ENCODE data around the gene CARF. TPM values are rescaled to one million over a fixed set of nuclear protein-coding genes. Genes with fewer than 3 reads are reported as not detected.

CARF gene
- total RNA-seq, 1 donor from 2014 or later: 3.6 TPM

DNA sequence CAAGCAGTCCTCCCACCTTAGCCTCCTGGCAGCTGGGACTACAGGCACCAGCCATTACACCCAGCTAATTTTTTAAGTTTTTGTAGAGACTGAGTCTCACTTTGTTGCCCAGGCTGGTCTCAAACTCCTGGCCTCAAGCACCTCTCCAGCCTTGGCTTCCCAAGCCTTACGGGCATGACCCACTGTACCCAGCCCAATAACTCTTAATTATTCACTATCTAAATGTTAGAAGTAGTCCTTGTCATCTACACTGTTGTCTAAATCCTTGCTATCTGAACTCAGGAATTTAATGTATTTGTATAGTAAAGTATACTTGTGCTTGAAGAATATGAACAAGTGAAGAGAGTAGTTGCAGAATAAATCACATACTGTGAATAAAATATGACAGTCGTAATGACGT, 64.7 kb downstream of the CARF start:
- Mint-ChIP-seq H3K4me3 (ENCODE audit: unreplicated experiment) (no peak overlapping the region), H3K27ac (ENCODE audit: unreplicated experiment) (no peak overlapping the region), H3K9me3 (ENCODE audit: unreplicated experiment) (peaks cover 5% of the 10 kb centered on the region), H3K4me1 (ENCODE audit: low read depth, unreplicated experiment) (no peaks in the 10 kb centered on the region), H3K36me3 (ENCODE audit: low read depth, unreplicated experiment) (no peaks in the 10 kb centered on the region), H3K27me3 (ENCODE audit: low read depth, unreplicated experiment) (no peaks in the 10 kb centered on the region)
- Histone ChIP-seq H3K9me3 (ENCODE audit: insufficient read depth, low read depth, low read length) (no peaks in the 10 kb centered on the region), H3K27ac (ENCODE audit: low read depth, low read length) (no peak overlapping the region), H2AFZ (ENCODE audit: low read depth, low read length) (no peak overlapping the region), H3K36me3 (ENCODE audit: insufficient read depth, low read length) (peaks cover 2% of the 10 kb centered on the region), H3K4me2 (ENCODE audit: low read length) (no peak overlapping the region), H3K4me3 (ENCODE audit: insufficient read depth, low read depth, low read length) (no peak overlapping the region), H3K9ac (ENCODE audit: low read length) (no peak overlapping the region), H3K27me3 (ENCODE audit: insufficient read depth, low read length) (no peaks in the 10 kb centered on the region), H3K79me2 (ENCODE audit: insufficient read depth, low read length) (no peaks in the 10 kb centered on the region), H4K20me1 (ENCODE audit: insufficient read depth, low read length) (no peaks in the 10 kb centered on the region), H3K4me1 (ENCODE audit: insufficient read depth, low read length) (no peaks in the 10 kb centered on the region)
- TF ChIP-seq, protein P1, sequence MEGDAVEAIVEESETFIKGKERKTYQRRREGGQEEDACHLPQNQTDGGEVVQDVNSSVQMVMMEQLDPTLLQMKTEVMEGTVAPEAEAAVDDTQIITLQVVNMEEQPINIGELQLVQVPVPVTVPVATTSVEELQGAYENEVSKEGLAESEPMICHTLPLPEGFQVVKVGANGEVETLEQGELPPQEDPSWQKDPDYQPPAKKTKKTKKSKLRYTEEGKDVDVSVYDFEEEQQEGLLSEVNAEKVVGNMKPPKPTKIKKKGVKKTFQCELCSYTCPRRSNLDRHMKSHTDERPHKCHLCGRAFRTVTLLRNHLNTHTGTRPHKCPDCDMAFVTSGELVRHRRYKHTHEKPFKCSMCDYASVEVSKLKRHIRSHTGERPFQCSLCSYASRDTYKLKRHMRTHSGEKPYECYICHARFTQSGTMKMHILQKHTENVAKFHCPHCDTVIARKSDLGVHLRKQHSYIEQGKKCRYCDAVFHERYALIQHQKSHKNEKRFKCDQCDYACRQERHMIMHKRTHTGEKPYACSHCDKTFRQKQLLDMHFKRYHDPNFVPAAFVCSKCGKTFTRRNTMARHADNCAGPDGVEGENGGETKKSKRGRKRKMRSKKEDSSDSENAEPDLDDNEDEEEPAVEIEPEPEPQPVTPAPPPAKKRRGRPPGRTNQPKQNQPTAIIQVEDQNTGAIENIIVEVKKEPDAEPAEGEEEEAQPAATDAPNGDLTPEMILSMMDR (IDR thresholded peaks at IDR 0.05; ENCODE audit: insufficient read depth, low read depth, low read length): no peak
- FAIRE-seq (no peak), DNase-seq (ENCODE audit: low read depth) (no peak)

DNA sequence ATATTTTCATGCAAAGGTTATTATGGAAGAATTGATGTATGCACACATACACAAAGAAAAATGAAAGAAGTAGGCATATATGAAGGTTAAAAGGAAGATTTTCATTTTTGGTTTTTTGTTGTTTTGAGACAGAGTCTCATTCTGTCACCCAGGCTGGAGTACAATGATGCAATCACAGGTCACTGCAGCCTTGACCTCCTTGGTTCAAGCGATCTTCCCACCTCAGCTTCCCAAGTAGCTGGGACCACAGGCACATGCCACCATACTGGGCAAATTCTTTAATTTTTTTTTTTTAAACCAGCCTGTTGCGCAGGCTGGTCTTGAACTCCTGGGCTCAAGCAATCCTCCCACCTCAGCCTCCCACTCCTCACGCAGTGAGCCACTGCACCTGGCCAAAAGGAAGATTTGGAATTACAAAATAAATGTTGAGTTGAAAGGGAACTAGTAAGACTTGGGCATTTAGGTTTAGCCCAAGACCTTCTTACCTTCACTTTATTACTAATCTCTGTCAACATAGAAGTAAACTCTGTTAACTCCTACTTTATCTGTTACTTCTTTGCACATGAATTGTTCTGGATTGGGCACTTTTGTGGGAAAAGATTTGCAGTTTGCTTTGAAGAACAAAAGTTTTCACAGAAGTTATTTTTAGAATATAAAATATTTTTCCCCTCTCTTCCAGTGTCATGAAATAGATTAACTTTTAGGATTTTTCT, 70.9 kb downstream of the CARF start:
- no peaks in the 10 kb centered on the region for H3K27me3 Mint-ChIP-seq (ENCODE audit: low read depth, unreplicated experiment)
- H3K4me1 ChIP-seq (ENCODE audit: insufficient read depth, low read length): no peaks in the 10 kb centered on the region
- H3K36me3 Mint-ChIP-seq (ENCODE audit: low read depth, unreplicated experiment): no peaks in the 10 kb centered on the region
- H3K36me3 ChIP-seq (ENCODE audit: insufficient read depth, low read length): no peaks in the 10 kb centered on the region
- H3K4me3 Mint-ChIP-seq (ENCODE audit: unreplicated experiment): no peak overlapping the region
- H3K9me3 Mint-ChIP-seq (ENCODE audit: unreplicated experiment): peaks cover 5% of the 10 kb centered on the region
- H3K4me1 Mint-ChIP-seq (ENCODE audit: low read depth, unreplicated experiment): no peaks in the 10 kb centered on the region
- no peaks in the 10 kb centered on the region for H3K9me3 ChIP-seq (ENCODE audit: insufficient read depth, low read depth, low read length)
- H3K27me3 ChIP-seq (ENCODE audit: insufficient read depth, low read length): no peaks in the 10 kb centered on the region
- no peak for DNase-seq (ENCODE audit: low read depth)
- no peak overlapping the region for H3K4me2 ChIP-seq (ENCODE audit: low read length)
- H4K20me1 ChIP-seq (ENCODE audit: insufficient read depth, low read length): no peaks in the 10 kb centered on the region
- H3K27ac Mint-ChIP-seq (ENCODE audit: unreplicated experiment): no peak overlapping the region
- no peak overlapping the region for H3K4me3 ChIP-seq (ENCODE audit: insufficient read depth, low read depth, low read length)
- FAIRE-seq: no peak
- no peak overlapping the region for H3K27ac ChIP-seq (ENCODE audit: low read depth, low read length)
- no peaks in the 10 kb centered on the region for H3K79me2 ChIP-seq (ENCODE audit: insufficient read depth, low read length)
- no peak overlapping the region for H3K9ac ChIP-seq (ENCODE audit: low read length)
- H2AFZ ChIP-seq (ENCODE audit: low read depth, low read length): no peak overlapping the region
- no peak for TF ChIP-seq EZH2 (IDR thresholded peaks at IDR 0.05; ENCODE audit: insufficient read depth, low read length)
- TF ChIP-seq, protein P1 (IDR thresholded peaks at IDR 0.05; ENCODE audit: insufficient read depth, low read depth, low read length): no peak

GRCh38 chr2:202989749-202990148, 77.7 kb downstream of the CARF start:
- Histone ChIP-seq H3K36me3 (ENCODE audit: insufficient read depth, low read length) (no peaks in the 10 kb centered on the region), H3K4me3 (ENCODE audit: insufficient read depth, low read depth, low read length) (no peak overlapping the region), H3K79me2 (ENCODE audit: insufficient read depth, low read length) (no peaks in the 10 kb centered on the region), H3K27me3 (ENCODE audit: insufficient read depth, low read length) (no peaks in the 10 kb centered on the region), H3K9me3 (ENCODE audit: insufficient read depth, low read depth, low read length) (no peaks in the 10 kb centered on the region), H3K4me1 (ENCODE audit: insufficient read depth, low read length) (no peaks in the 10 kb centered on the region), H3K27ac (ENCODE audit: low read depth, low read length) (no peak overlapping the region), H3K4me2 (ENCODE audit: low read length) (no peak overlapping the region), H4K20me1 (ENCODE audit: insufficient read depth, low read length) (no peaks in the 10 kb centered on the region), H2AFZ (ENCODE audit: low read depth, low read length) (no peak overlapping the region), H3K9ac (ENCODE audit: low read length) (no peak overlapping the region)
- H3K4me1 Mint-ChIP-seq (ENCODE audit: low read depth, unreplicated experiment): no peaks in the 10 kb centered on the region
- H3K27me3 Mint-ChIP-seq (ENCODE audit: low read depth, unreplicated experiment): no peaks in the 10 kb centered on the region
- DNase-seq (ENCODE audit: low read depth): no peak
- H3K27ac Mint-ChIP-seq (ENCODE audit: unreplicated experiment): no peak overlapping the region
- TF ChIP-seq EZH2 (IDR thresholded peaks at IDR 0.05; ENCODE audit: insufficient read depth, low read length): no peak
- TF ChIP-seq, protein P1 (IDR thresholded peaks at IDR 0.05; ENCODE audit: insufficient read depth, low read depth, low read length): no peak
- no peak overlapping the region for H3K4me3 Mint-ChIP-seq (ENCODE audit: unreplicated experiment)
- no peak for FAIRE-seq
- no peaks in the 10 kb centered on the region for H3K36me3 Mint-ChIP-seq (ENCODE audit: low read depth, unreplicated experiment)
- H3K9me3 Mint-ChIP-seq (ENCODE audit: unreplicated experiment): no peaks in the 10 kb centered on the region

Data from astrocyte (in vitro differentiated cells and primary cell).